ENCODE results near the gene KDM2B.

Gene KDM2B

DNA sequence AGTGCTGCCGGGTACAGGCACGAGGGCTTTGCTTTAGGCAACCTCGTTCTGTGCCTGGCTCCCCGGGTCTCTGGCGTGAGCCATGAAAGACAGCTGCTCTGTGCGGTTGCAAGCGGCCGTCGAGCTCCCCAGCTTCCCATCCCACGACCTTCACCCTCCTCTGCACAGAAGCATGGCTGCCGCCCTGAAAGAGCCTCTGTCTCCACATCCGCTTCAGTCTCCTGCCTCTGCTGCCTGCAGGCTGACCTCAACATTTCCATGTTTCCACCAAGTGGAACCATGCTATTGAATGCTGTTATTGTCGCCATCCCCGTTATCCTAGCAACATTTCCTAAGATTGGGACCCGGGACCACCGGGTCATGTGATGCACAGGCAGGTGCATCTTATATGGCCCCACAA is 57.1 kb downstream of the KDM2B start:
- no peak overlapping the region for H3K27ac ChIP-seq
- TF ChIP-seq ZFX (IDR thresholded peaks at IDR 0.05): no peak
- TF ChIP-seq, protein P1, sequence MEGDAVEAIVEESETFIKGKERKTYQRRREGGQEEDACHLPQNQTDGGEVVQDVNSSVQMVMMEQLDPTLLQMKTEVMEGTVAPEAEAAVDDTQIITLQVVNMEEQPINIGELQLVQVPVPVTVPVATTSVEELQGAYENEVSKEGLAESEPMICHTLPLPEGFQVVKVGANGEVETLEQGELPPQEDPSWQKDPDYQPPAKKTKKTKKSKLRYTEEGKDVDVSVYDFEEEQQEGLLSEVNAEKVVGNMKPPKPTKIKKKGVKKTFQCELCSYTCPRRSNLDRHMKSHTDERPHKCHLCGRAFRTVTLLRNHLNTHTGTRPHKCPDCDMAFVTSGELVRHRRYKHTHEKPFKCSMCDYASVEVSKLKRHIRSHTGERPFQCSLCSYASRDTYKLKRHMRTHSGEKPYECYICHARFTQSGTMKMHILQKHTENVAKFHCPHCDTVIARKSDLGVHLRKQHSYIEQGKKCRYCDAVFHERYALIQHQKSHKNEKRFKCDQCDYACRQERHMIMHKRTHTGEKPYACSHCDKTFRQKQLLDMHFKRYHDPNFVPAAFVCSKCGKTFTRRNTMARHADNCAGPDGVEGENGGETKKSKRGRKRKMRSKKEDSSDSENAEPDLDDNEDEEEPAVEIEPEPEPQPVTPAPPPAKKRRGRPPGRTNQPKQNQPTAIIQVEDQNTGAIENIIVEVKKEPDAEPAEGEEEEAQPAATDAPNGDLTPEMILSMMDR (conservative IDR thresholded peaks at IDR 0.05): no peak

DNA sequence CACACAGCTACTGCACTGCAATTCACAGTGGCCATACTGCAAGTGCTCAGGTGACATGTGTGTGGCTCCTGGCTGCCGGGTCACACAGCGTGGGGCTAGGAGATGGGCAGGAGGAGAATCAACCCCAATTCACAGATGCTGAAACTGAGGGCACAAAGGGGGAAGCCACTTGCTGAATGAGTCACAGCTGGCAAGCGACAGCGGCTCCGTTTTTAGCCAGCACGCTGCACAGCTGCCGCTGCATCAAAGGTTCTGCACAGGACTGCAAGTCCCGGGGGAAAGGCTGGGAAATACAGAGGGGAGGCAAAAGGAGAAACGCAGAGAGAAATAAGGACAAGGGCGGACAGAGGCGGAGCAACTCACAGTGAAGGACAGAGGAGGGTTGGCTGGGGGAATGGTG is 57.9 kb downstream of the KDM2B start:
- no peak overlapping the region for H3K27ac ChIP-seq

DNA sequence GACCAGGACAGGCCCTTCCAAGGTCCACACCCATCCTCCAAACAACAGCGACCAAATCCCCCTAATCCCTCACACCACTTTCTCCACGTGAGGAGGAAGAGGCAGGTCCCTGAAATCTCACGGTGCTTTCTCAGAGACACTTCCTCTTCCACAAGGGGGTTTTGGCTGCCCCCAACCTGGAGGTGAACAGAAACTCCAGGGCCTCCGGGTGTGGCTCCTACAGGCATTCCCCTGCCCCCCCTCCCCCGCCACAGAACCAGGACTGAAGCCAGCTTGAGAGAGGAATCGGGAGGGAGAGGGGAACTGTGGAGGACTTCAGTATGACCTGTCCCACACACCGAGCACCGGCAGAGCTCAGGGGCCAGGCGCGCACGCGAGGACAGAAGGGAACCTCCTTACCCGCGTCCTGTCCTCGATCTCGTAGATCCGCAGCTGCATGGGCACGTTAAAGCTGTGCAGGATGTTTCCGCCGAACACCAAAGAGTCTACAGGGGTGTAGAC is 60.2 kb downstream of the KDM2B start:
- H3K27ac ChIP-seq: no peak overlapping the region

More for the DNA sequence above, 57.9 kb downstream of the KDM2B start:
- no peak for TF ChIP-seq ZFX (IDR thresholded peaks at IDR 0.05)
- TF ChIP-seq, protein P1 (conservative IDR thresholded peaks at IDR 0.05): no peak

DNA sequence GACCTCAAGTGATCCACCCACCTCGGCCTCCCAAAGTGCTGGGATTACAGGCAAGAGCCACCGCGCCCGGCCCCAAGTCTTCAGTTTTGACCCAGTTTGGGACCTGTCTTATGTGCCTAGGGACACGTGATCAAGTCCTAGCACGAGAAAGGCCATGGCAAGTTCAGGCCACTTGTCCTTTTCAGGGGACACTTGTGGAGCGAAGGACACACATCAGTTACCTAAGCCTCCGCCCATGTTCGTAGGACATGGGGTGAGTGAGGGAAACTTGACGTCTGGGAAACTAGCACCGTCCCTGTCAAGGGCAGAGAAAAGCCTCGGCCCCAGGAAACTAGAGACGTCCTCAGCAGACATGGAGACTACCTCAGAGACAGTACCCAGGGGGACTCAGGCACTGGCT is 60.7 kb downstream of the KDM2B start:
- no peak for TF ChIP-seq ZFX (IDR thresholded peaks at IDR 0.05)
- TF ChIP-seq, protein P1 (conservative IDR thresholded peaks at IDR 0.05): no peak

More for the DNA sequence above, 60.2 kb downstream of the KDM2B start:
- no peak for TF ChIP-seq ZFX (IDR thresholded peaks at IDR 0.05)
- TF ChIP-seq, protein P1 (conservative IDR thresholded peaks at IDR 0.05): no peak

DNA sequence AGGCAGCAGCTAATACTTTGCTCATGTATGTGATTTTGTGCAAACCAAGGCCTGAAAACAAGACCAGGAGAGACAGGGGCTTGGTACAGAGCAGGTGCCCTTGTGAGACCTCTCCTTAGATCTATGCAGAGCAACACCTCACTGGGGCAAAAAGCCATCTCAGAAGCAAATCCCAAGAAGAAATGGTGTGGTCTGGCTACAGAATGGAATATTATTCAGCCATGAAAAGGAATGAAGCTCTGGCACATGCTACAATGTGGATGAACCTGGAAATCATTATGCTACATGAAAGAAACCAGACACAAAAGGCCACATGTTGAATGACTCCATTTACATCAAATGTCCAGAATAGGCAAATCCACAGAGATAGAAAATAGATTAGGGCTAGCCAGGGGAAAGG is 61.6 kb downstream of the KDM2B start:
- TF ChIP-seq ZFX (IDR thresholded peaks at IDR 0.05): no peak
- TF ChIP-seq, protein P1 (conservative IDR thresholded peaks at IDR 0.05): no peak
- no peak overlapping the region for H3K27ac ChIP-seq

More for the DNA sequence above, 60.7 kb downstream of the KDM2B start:
- H3K27ac ChIP-seq: no peak overlapping the region

DNA sequence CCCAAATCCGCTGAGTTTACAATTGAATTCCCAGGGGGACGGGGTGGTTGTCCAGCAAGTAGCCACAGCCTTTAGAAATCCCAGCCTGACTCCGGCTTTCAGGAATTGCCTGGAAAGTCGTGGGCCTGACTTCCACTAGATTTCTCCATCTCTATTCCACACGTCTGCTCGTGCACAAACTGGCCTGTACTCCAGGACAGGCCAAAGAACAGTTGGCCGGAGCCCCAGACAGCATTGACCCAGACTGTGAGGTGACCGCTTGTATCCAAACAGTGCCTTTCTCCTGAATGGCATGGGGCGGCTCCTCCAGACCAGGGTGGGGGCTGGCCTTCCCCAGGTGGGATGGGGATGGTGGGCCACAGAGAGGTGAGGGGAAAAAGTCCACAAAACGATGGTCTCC is 62.2 kb downstream of the KDM2B start:
- TF ChIP-seq, protein P1 (conservative IDR thresholded peaks at IDR 0.05): no peak
- TF ChIP-seq ZFX (IDR thresholded peaks at IDR 0.05): no peak
- H3K27ac ChIP-seq: no peak overlapping the region

DNA sequence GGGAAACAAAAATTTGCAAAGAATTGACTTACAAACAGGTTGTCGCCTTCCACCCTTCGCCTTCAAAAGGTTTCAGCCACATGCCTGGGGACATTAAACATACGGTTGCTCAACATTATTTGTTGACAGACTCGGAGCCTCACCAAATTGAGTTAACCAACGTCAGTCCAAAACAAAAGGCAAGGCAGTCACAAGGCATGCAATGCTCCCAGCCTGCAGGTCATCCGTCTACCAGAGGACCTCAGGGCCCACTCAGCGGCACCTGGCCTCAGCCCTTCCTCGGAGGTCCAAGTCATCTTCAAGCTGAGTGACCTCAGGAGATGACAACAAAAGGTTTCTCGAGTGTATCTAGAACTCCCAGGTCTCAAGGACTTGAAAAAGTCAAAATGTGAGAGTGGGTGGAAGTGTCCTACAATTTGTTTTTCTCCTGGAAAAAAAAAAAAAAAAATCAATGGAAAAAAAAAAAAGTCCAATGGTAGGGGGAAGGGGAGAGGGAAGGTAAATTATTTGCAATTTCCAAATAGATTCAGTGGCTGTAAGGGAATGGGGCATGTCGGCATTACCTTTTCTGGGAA is 64.3 kb downstream of the KDM2B start:
- TF ChIP-seq ZFX (IDR thresholded peaks at IDR 0.05): no peak
- TF ChIP-seq, protein P1 (conservative IDR thresholded peaks at IDR 0.05): no peak
- H3K27ac ChIP-seq: no peak overlapping the region
